HepG2 (cell line): ENCODE data around the gene TFEB. TPM values are rescaled to one million over a fixed set of nuclear protein-coding genes. Genes with fewer than 3 reads are reported as not detected.

ENCODE experiments used
- ATF3 ChIP-seq: sonication (generic); formaldehyde crosslinking; IDR thresholded peaks from 2 replicates; pipeline ENCODE4 v1.4.0; 2020; ENCODE audit warnings: missing genetic modification reagents
- ATF6 ChIP-seq: sonication (generic); formaldehyde crosslinking; conservative IDR thresholded peaks from 2 replicates; pipeline ENCODE4 v1.4.0; 2020; ENCODE audit warnings: missing genetic modification reagents
- BRCA1 ChIP-seq: sonication (generic); formaldehyde crosslinking; IDR thresholded peaks from 2 replicates; pipeline ENCODE4 v1.4.0; 2020; ENCODE audit warnings: missing genetic modification reagents
- CHD4 ChIP-seq: fragments of 200-600 bp; sonication (generic); IDR thresholded peaks from 2 replicates; pipeline ENCODE4 v1.7.0; 2017; ENCODE audit warnings: mild to moderate bottlenecking, low read length, borderline replicate concordance
- ESRRA ChIP-seq: sonication (generic); formaldehyde crosslinking; IDR thresholded peaks from 2 replicates; pipeline ENCODE4 v1.5.1; 2020; ENCODE audit warnings: mild to moderate bottlenecking, low read depth, missing genetic modification reagents
- FOXA3 ChIP-seq: IDR thresholded peaks from 2 replicates; pipeline ENCODE4 v1.6.1; 2016; ENCODE audit warnings: missing genetic modification reagents, missing compliant biosample characterization
- NFATC3 ChIP-seq: sonication (generic); formaldehyde crosslinking; IDR thresholded peaks from 2 replicates; pipeline ENCODE4 v1.5.1; 2020; ENCODE audit warnings: mild to moderate bottlenecking, missing genetic modification reagents
- NR2F6 ChIP-seq, 2 experiments: IDR thresholded peaks; 2 replicates each; pipeline ENCODE4 v1.6.1; 2016; ENCODE audit warnings: antibody characterized with exemption in 1 of 2, mild to moderate bottlenecking in 1 of 2
- PRDM15 ChIP-seq: sonication (generic); formaldehyde crosslinking; IDR thresholded peaks from 2 replicates; pipeline ENCODE4 v1.4.0; 2020; ENCODE audit warnings: missing genetic modification reagents
- RBFOX2 ChIP-seq: fragments of 200-400 bp; formaldehyde crosslinking; IDR thresholded peaks from 2 replicates; pipeline ENCODE4 v1.6.1; 2017; ENCODE audit warnings: low read depth, mild to moderate bottlenecking, low read length
- RELA ChIP-seq: sonication (generic); formaldehyde crosslinking; IDR thresholded peaks from 2 replicates; pipeline ENCODE4 v1.4.0; 2020; ENCODE audit warnings: missing genetic modification reagents
- RFXAP ChIP-seq: sonication (generic); formaldehyde crosslinking; IDR thresholded peaks from 2 replicates; pipeline ENCODE4 v1.4.0; 2020; ENCODE audit warnings: missing genetic modification reagents, borderline replicate concordance
- RXRB ChIP-seq: IDR thresholded peaks from 2 replicates; pipeline ENCODE4 v1.6.1; 2016; ENCODE audit warnings: borderline replicate concordance, missing genetic modification reagents, missing compliant biosample characterization
- STAT5B ChIP-seq: sonication (generic); formaldehyde crosslinking; IDR thresholded peaks from 2 replicates; pipeline ENCODE4 v1.4.0; 2020; ENCODE audit warnings: missing genetic modification reagents
- ZBTB46 ChIP-seq: sonication (generic); formaldehyde crosslinking; IDR thresholded peaks from 2 replicates; pipeline ENCODE4 v1.4.0; 2020; ENCODE audit warnings: mild to moderate bottlenecking, missing genetic modification reagents, borderline replicate concordance
- ZNF136 ChIP-seq: sonication (generic); formaldehyde crosslinking; IDR thresholded peaks from 2 replicates; pipeline ENCODE4 v1.8.1; 2022; ENCODE audit warnings: low read depth, mild to moderate bottlenecking, moderate library complexity, missing genetic modification reagents
- ZNF484 ChIP-seq: sonication (generic); formaldehyde crosslinking; IDR thresholded peaks from 2 replicates; pipeline ENCODE4 v1.5.1; 2020; ENCODE audit warnings: mild to moderate bottlenecking, low read depth, missing genetic modification reagents, borderline replicate concordance
- ZNF510 ChIP-seq: sonication (generic); formaldehyde crosslinking; IDR thresholded peaks from 2 replicates; pipeline ENCODE4 v1.4.0; 2020; ENCODE audit warnings: low read depth, mild to moderate bottlenecking, missing genetic modification reagents
- ZNF557 ChIP-seq: sonication (generic); formaldehyde crosslinking; IDR thresholded peaks from 2 replicates; pipeline ENCODE4 v1.4.0; 2020; ENCODE audit warnings: missing genetic modification reagents
- ZNF605 ChIP-seq: sonication (generic); formaldehyde crosslinking; IDR thresholded peaks from 2 replicates; pipeline ENCODE4 v1.8.0; 2022; ENCODE audit warnings: mild to moderate bottlenecking, missing genetic modification reagents
- ZNF660 ChIP-seq: sonication (generic); formaldehyde crosslinking; IDR thresholded peaks from 2 replicates; pipeline ENCODE4 v1.5.1; 2020; ENCODE audit warnings: mild to moderate bottlenecking, low read depth, missing genetic modification reagents, borderline replicate concordance
- polyA plus RNA-seq, 8 experiments: library from polyadenylated mRNA; depleted of rRNA in 3 of 8; stranded (reverse) in 7 of 8; unstranded in 1 of 8; fragments of >200 nt; fragmentation: Illumina TruSeq in 4 of 8; extraction: Trizol in 4 of 8; gene quantifications; 2 replicates each; pipeline versions ENCODE4 v1.2.1 to v1.2.3, GENCODE V29; 2011 to 2016; ENCODE audit warnings: low read depth in 4 of 8, missing spikeins in 1 of 8, mixed read lengths in 1 of 8; ENCODE audit not compliant: insufficient read depth in 1 of 8
- total RNA-seq, 5 experiments: library from RNA; depleted of rRNA; stranded (reverse); fragments of >200 nt; fragmentation: Illumina TruSeq; extraction: Trizol; gene quantifications; 2 replicates each; pipeline ENCODE4 v1.2.3, GENCODE V29; 2016; ENCODE audit warnings: low read depth in 1 of 5

Gene TFEB
- total and polyA plus RNA-seq, 2 of the 13 experiments (the other 11 are each of a cell fraction or from before 2014, with no cell fraction given): 13.3 to 18.7 TPM

GRCh38 chr6:41747256-41748101 is 12.1 kb upstream of the TFEB start, which contains the start of gene PGC (continued):
- no peak for TF ChIP-seq ZBTB46 (CRISPR knock-in tag)
- peak; percentile 93 for TF ChIP-seq FOXA3 (CRISPR knock-in tag)
- TF ChIP-seq BRCA1 (CRISPR knock-in tag): no peak
- no peak; the same call in 1 of the 2 replicates for TF ChIP-seq ZNF557 (CRISPR knock-in tag)
- no peak for TF ChIP-seq ATF6 (CRISPR knock-in tag)
- peak; percentile 77; the same call in 1 of the 2 replicates for TF ChIP-seq NFATC3 (CRISPR knock-in tag)
- TF ChIP-seq ZNF136 (CRISPR knock-in tag): no peak
- peak; percentile 90; the same call in 1 of the 2 replicates for TF ChIP-seq RFXAP (CRISPR knock-in tag)
- no peak; the same call in 1 of the 2 replicates for TF ChIP-seq ATF3
- TF ChIP-seq STAT5B (CRISPR knock-in tag): no peak
- TF ChIP-seq RXRB (CRISPR knock-in tag): peak; percentile 91
- no peak for TF ChIP-seq ZNF484 (CRISPR knock-in tag)
- no peak for TF ChIP-seq ZNF660 (CRISPR knock-in tag)
- peak; percentile 94 for TF ChIP-seq CHD4
- peak; percentile 33; the same call in 1 of the 2 replicates for TF ChIP-seq PRDM15
- TF ChIP-seq RELA (CRISPR knock-in tag): no peak
- no peak for TF ChIP-seq ZNF510 (CRISPR knock-in tag)
- TF ChIP-seq NR2F6 (IDR thresholded peaks at IDR 0.05): peak; percentile 94
- peak; percentile 88 for TF ChIP-seq NR2F6 (CRISPR knock-in tag; IDR thresholded peaks at IDR 0.05)
- TF ChIP-seq ESRRA (CRISPR knock-in tag): peak; percentile 88; the same call in 1 of the 2 replicates
- no peak; the same call in 1 of the 2 replicates for TF ChIP-seq RBFOX2
- peak; percentile 91 for TF ChIP-seq ZNF605 (CRISPR knock-in tag)
